Measurements from ENCODE around the gene PKDCC.

DNA sequence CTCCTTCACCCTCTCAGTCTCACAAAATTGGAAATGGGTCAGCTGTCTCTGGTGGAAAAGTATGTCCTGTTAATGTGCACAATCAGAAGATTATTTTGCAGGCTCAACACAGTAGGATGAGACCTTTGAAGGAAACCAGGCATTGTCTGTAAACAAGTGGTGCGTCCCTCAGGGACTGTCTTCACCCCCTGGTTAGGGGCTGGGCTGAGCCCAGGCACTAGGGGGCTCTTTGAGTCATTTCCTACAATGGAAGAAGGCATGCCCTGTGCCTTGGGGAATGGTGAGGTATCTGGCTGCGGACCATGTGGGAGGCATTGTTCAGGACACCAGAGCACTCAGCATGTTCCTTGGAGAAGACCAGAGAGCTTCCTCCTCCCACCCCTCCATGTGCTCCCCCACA, 26.8 kb downstream of the PKDCC start:
- TF ChIP-seq CTCF (IDR thresholded peaks at IDR 0.05) (no peak), POLR2A (IDR thresholded peaks at IDR 0.05) (no peak), EP300 (IDR thresholded peaks at IDR 0.05) (no peak)

Data from tibial nerve (tissue), 4 donors.